HFFc6 (cell line): Measurements from ENCODE around the gene MATCAP1. TPM values are rescaled to one million over a fixed set of nuclear protein-coding genes. Genes with fewer than 3 reads are reported as not detected.

ENCODE experiments used
- DNase-seq: peaks from one replicate; pipeline ENCODE4 v3.0.0-alpha.2; 2018
- H3K27ac Mint-ChIP-seq: 2 replicates; pipeline ENCODE4 v1.8.0; 2020; ENCODE audit warnings: mild to moderate bottlenecking, mixed read lengths
- H3K27me3 Mint-ChIP-seq: 2 replicates; pipeline ENCODE4 v1.8.0; 2021; ENCODE audit warnings: mild to moderate bottlenecking, moderate library complexity, mixed read lengths; ENCODE audit not compliant: insufficient read depth
- H3K36me3 Mint-ChIP-seq: 2 replicates; pipeline ENCODE4 v1.8.0; 2021; ENCODE audit warnings: low read depth, mixed read lengths
- H3K4me1 Mint-ChIP-seq: 2 replicates; pipeline ENCODE4 v1.8.0; 2020; ENCODE audit warnings: low read depth, mixed read lengths
- H3K4me3 Mint-ChIP-seq: 2 replicates; pipeline ENCODE4 v1.8.0; 2020; ENCODE audit warnings: mild to moderate bottlenecking, moderate library complexity, mixed read lengths
- H3K9me3 Mint-ChIP-seq: 2 replicates; pipeline ENCODE4 v1.8.0; 2020; ENCODE audit warnings: mild to moderate bottlenecking, mixed read lengths
- CTCF ChIP-seq: fragments of 200-600 bp; sonication (generic); IDR thresholded peaks from 2 replicates; pipeline ENCODE4 v1.5.0; 2021; ENCODE audit warnings: antibody characterized with exemption, mild to moderate bottlenecking
- total RNA-seq, 6 experiments: library from RNA; stranded (reverse); fragmentation: NEBNext Ultra II Directional; extraction: Animal tissue kit (Norgen Biotek cat#: 25700); gene quantifications; 2 replicates in 1 of 6; 3 replicates in 5 of 6; pipeline ENCODE4 v1.2.3, GENCODE V29; 2021

The MATCAP1 gene
- total RNA-seq, 6 experiments from 2014 or later = 9.6 to 13.8 (median 11.6) TPM

GRCh38 chr16:67200491-67200890, 16.7 kb upstream of the MATCAP1 start:
- no peak overlapping the region for H3K27ac Mint-ChIP-seq
- TF ChIP-seq CTCF = no peak
- H3K36me3 Mint-ChIP-seq = peaks cover 24% of the 10 kb centered on the region; the same call in 1 of the 2 replicates
- H3K9me3 Mint-ChIP-seq = no peaks in the 10 kb centered on the region
- H3K27me3 Mint-ChIP-seq = peaks cover 10% of the 10 kb centered on the region
- no peak for DNase-seq
- H3K4me3 Mint-ChIP-seq = no peak overlapping the region
- peaks cover 13% of the 10 kb centered on the region for H3K4me1 Mint-ChIP-seq

GRCh38 chr16:67199808-67200198, 16.0 kb upstream of the MATCAP1 start:
- no peak overlapping the region for H3K27ac Mint-ChIP-seq
- peak; percentile 24 for TF ChIP-seq CTCF
- peaks cover 9% of the 10 kb centered on the region for H3K27me3 Mint-ChIP-seq
- no peaks in the 10 kb centered on the region for H3K9me3 Mint-ChIP-seq
- peaks cover 13% of the 10 kb centered on the region for H3K4me1 Mint-ChIP-seq
- no peak for DNase-seq
- no peak overlapping the region for H3K4me3 Mint-ChIP-seq
- H3K36me3 Mint-ChIP-seq = peaks cover 27% of the 10 kb centered on the region; the same call in 1 of the 2 replicates

GRCh38 chr16:67199011-67199807, 15.4 kb upstream of the MATCAP1 start, which contains the start of gene ELMO3:
TSS of gene ELMO3 (plus strand) at chr16:67199131. CDS start at chr16:67199327, 196 bp downstream.
- Mint-ChIP-seq H3K4me3 (no peak within 1 kb of the TSS), H3K36me3 (peaks cover 27% of the 10 kb centered on the region; the same call in 1 of the 2 replicates), H3K4me1 (peaks cover 13% of the 10 kb centered on the region), H3K9me3 (no peaks in the 10 kb centered on the region), H3K27ac (0 out of 2 replicates have a peak within 1 kb of the TSS, but pooled peaks have one; percentile 16), H3K27me3 (peaks cover 9% of the 10 kb centered on the region)
- peak; percentile 50 for TF ChIP-seq CTCF
- no peak for DNase-seq

GRCh38 chr16:67198238-67198734, 14.5 kb upstream of the MATCAP1 start:
- 0 out of 2 replicates have a peak overlapping the region, but pooled peaks have one; percentile 16 for H3K27ac Mint-ChIP-seq
- peak; percentile 75 for TF ChIP-seq CTCF
- no peak for DNase-seq

GRCh38 chr16:67197704-67198103, 13.9 kb upstream of the MATCAP1 start:
- no peak for TF ChIP-seq CTCF
- DNase-seq = no peak
- Mint-ChIP-seq H3K4me1 (peaks cover 28% of the 10 kb centered on the region), H3K36me3 (peaks cover 40% of the 10 kb centered on the region), H3K9me3 (no peaks in the 10 kb centered on the region), H3K4me3 (no peak overlapping the region), H3K27ac (no peak overlapping the region), H3K27me3 (peaks cover 9% of the 10 kb centered on the region)

More at GRCh38 chr16:67198238-67198734, 14.5 kb upstream of the MATCAP1 start:
- Mint-ChIP-seq H3K27me3 (peaks cover 9% of the 10 kb centered on the region), H3K4me3 (no peak overlapping the region), H3K36me3 (peaks cover 36% of the 10 kb centered on the region; the same call in 1 of the 2 replicates), H3K9me3 (no peaks in the 10 kb centered on the region), H3K4me1 (peaks cover 22% of the 10 kb centered on the region)
